ENCODE data around the gene RGS10.

DNA sequence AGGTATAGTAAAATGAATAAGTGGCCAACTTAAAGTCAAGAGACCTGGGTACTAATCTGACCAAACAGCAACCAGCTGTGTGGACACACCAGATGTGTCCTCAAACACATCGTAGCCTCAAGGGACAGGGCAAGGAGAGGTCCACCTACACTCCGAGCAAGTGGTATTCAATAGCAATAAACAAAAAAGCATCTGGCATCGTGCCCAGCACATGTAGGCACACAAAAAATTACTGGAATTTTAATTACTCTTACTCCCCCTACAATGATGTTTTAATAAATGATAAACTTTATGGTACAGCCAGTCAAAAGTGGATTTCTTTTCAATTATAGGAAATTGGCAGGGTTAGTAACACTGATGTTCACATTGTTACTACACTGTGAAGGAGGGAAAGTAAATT lies 3.5 kb upstream of the RGS10 start:
- no peak for TF ChIP-seq EZH2phosphoT487 (conservative IDR thresholded peaks at IDR 0.05; ENCODE audit: low read length)
- TF ChIP-seq, protein P1, sequence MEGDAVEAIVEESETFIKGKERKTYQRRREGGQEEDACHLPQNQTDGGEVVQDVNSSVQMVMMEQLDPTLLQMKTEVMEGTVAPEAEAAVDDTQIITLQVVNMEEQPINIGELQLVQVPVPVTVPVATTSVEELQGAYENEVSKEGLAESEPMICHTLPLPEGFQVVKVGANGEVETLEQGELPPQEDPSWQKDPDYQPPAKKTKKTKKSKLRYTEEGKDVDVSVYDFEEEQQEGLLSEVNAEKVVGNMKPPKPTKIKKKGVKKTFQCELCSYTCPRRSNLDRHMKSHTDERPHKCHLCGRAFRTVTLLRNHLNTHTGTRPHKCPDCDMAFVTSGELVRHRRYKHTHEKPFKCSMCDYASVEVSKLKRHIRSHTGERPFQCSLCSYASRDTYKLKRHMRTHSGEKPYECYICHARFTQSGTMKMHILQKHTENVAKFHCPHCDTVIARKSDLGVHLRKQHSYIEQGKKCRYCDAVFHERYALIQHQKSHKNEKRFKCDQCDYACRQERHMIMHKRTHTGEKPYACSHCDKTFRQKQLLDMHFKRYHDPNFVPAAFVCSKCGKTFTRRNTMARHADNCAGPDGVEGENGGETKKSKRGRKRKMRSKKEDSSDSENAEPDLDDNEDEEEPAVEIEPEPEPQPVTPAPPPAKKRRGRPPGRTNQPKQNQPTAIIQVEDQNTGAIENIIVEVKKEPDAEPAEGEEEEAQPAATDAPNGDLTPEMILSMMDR (IDR thresholded peaks at IDR 0.05; ENCODE audit: insufficient read depth, low read length, poor library complexity, severe bottlenecking): no peak
